Measurements from ENCODE around the gene ZSCAN22.
"Not testable (repeated sequence)": the region's sequence is repeated elsewhere in the genome, so short reads cannot be mapped to it uniquely, and the experiment has no call there.

ZSCAN22 gene

DNA sequence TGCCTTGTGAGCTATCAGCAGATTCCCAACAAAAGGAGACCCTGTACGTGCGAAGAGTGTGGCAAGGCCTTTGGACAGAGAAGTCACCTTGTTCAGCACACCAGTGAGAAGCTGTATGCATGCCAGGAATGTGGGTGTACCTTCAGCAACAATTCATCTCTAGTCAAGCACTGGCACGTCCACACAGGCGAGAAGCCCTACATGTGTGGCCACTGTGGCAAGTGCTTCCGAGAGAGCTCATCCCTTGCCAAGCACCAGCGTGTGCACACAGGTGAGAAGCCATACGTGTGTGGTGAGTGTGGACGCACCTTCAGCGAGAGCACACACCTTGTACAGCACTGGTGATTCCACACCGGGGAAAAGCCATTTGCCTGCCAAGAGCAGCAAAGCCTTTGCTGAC, 7.6 kb upstream of the ZSCAN22 start:
- no peak for DNase-seq

DNA sequence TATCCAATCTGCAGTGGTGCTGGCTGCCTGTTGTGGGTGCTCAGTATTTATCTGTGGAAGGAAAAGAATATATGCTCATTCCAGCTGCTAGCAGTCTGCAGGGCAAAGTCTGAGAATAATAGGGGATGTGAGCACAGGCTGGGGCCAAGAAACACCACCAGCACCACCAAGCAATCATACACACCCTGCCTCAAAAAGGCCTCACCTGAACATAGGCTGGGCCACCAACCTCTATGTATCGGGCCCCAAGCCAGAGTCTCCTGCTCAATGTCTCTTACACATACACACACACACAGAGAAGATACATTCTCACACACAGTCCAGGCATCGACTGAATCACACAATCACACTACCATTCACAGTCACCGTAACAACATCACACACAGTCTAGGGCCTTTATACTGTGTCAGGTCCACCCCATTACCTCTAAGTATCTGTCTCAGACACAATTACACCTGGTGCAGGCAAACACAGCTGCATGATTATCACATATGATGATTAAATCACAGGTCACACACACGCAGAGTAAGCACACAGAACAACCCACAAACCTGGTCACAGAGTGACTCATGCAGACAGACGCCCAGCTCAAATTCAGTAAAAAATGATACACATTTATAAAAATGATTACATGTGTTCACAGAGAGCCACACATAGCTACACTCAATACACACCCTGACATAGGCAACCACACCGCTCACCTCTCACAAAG, 1.3 kb upstream of the ZSCAN22 start:
- DNase-seq: no peak

DNA sequence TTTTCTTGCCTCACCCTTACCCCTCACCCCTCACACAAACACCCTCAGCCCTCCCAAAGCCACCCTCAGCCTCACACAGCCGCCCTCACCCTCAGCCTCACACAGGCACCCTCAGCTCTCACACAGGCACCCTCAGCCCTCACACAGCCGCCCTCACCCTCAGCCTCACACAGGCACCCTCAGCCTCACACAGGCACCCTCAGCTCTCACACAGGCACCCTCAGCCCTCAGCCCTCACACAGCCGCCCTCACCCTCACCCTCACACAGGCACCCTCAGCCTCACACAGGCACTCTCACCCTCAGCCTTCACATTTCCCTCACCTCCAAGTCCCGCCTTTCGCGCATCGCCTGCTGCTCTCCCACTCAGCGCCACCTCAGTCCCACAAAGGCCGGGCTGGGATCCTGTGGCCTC, 287 bp upstream of the ZSCAN22 start:
- no peak for DNase-seq

DNA sequence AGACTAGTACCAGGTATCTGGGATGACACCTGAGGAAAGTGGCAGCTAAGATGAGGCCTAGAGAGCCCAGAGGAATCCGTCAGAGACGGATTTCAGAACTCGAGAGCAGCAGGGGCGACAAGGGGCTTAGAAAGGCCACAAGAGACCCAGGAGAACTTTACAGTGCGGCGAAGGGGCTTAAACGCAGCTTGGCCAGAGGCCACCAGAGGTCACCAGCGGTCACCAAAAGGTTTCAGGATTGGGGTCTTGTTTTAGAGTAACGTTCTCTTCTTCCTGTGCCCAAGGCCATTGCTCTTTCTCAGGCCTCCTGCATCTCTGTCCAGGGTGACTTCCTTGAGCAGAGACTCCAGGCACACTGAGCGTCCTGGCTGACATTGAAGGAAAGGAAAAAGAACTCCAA, 2.2 kb downstream of the ZSCAN22 start:
- DNase-seq: peak; percentile 20 to 23

DNA sequence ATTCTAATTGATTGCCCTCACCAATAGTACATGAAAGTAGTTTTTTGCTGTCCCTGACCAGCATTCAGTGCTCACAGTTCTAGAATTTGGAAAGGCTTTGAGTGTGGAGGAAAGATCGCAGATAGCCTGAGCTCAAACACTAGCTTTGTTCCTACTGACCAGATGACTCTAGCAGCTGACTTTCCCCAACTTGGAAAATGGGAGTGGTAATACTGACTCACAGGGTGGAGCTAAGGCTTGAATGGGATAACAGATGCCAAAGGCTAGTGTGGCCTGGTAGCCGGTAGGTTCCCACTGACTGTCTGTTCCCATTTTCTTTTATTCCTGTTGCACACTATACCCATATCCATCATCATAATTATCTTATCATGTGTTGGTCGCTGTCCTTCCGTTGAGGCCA, 3.7 kb downstream of the ZSCAN22 start:
- no peak for DNase-seq

DNA sequence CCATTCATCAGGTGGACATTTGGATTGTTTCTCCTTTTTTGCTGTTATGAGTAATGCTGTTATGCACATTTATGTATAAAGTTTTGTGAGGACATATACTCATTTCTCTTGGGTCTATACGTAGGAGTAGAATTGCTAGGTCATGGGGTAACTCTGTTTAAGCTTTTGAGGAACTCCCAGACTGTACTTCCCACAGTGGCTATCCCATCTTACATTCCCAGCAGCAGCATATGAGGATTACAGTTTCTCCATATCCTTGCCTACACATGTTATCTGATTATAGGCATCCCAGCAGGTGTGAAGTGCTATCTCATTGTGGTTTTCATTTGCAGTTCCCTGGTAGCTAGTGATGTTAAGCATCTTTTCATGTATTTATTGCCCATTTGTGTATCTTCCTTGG, 5.9 kb downstream of the ZSCAN22 start:
- DNase-seq: no peak

DNA sequence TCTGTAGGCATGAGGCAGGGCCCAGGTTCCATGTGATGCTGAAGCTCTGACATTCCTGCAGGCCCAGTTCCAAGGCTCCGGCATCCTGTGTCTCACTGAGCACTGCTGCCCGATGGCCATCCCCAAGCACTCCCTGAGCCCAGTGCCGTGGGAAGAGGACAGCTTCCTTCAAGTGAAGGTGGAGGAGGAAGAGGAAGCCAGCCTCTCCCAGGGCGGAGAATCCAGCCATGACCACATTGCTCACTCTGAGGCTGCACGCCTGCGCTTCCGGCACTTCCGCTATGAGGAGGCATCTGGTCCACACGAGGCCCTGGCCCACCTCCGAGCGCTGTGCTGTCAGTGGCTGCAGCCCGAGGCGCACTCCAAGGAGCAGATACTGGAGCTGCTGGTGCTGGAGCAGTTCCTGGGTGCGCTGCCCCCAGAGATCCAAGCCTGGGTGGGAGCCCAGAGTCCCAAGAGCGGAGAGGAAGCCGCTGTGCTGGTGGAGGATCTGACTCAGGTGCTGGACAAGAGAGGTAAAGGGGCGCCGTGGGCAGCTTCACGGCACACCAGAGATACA, 8.0 kb downstream of the ZSCAN22 start:
- DNase-seq: no peak

DNA sequence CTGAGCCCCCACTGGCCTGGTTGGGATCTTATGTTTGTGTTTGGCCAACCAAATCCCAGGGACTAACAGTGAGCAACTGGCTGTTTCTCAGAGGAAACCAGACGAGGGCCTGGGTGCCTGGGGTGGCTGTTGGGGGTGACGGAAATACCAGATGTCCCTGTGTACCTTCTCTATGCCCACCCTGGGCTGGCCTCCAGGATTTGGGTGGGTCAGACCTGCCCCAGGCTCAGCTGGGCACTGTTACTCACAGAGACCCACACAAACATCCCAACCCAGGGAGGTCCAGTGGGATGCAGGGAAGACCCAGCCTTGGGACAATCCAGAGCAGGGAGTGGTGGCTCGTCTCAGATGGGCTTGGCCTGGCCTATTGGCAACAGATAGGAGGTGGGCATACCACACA, 8.8 kb downstream of the ZSCAN22 start:
- no peak for DNase-seq

DNA sequence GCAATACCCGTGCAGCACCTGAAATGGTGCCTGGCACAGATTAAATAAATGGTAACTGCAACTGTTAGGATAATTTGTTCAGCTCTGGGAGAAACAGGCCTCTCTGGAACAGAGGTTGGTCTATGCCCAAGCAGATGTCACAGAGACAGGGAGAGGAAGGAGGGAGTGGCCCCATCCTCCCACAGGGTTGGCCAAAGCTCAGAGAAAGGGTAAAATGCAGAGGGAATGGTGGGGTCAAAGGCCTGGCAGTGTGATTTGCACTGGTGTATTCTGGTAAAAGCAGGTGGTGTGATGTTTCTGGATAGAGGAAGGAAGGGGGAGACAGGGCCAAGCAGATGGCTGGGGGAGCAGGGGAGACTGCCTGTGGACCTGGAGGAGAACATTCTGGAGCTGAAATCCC, 9.4 kb downstream of the ZSCAN22 start:
- DNase-seq: no peak

DNA sequence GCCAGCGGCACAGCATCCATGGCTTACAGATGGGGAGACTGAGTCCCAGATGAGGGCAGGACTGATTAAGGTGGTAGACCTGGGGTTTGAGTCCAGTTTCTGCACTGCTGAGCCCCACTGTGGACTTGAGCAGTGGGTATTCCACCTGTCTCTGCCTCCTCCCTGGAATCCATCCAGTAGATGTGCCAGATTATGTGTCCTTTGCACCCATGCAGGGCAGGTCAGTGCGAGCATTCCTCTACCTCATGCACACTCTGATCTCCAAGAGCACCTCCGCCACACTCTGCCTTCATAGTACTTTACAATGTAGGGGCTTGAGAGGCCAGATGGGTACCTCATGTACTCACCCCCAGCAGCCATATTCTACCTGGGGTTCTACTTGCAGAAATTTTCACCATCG, 10.0 kb downstream of the ZSCAN22 start:
- no peak for DNase-seq

DNA sequence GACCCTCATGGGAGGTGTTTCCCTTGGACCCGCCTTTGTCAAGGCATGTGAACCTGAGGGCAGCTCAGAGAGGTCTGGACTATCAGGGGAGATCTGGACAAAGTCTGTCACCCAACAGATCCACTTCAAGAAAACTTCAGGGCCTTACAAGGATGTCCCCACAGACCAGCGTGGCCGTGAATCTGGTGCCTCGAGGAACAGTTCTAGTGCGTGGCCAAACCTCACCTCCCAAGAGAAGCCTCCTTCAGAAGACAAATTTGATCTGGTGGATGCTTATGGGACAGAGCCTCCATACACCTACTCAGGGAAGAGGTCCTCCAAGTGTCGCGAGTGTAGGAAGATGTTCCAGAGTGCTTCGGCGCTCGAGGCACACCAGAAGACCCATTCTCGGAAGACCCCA, 11.5 kb downstream of the ZSCAN22 start:
- no peak for DNase-seq

DNA sequence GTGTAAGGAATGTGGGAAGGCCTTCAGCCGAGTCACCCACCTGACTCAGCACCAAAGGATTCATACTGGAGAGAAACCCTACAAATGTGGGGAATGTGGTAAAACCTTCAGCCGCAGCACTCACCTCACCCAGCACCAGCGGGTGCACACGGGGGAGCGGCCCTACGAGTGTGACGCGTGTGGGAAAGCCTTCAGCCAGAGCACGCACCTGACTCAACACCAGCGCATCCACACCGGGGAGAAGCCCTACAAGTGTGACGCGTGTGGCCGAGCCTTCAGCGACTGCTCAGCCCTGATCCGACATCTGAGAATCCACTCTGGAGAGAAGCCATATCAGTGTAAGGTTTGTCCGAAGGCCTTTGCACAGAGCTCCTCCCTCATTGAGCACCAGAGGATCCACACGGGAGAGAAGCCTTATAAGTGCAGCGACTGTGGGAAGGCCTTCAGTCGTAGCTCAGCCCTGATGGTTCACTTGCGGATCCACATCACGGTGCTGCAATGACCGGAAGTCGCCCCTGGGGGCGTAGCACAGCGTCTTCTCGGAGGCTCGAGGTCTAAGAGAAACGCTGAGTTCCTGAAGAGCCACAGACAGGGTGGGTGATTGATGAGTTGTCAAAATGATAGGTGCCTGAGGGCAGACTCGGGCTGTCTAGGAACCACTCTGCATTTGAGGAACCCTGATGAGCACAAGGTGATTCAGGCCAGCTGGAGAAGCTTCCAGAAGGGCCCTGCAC, 12.2 kb downstream of the ZSCAN22 start:
- no peak for DNase-seq

DNA sequence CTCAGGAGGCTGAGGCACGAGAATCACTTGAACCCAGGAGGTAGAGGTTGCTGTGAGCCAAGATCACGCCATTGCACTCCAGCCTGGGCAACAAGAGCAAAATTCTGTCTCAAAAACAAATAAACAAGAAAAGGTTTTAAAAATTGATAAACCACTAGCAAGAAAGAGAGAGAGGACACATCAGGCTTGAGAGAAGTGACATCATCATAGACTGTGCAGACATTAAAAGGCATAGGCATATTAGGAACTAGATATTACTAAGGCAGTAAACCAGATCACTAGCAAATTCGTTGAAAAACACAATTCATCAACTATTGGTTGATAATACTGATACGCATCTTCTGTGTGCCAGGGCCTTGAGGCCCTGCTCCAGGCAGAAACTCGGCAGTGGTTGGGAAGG, 18.8 kb downstream of the ZSCAN22 start:
- no peak for DNase-seq

DNA sequence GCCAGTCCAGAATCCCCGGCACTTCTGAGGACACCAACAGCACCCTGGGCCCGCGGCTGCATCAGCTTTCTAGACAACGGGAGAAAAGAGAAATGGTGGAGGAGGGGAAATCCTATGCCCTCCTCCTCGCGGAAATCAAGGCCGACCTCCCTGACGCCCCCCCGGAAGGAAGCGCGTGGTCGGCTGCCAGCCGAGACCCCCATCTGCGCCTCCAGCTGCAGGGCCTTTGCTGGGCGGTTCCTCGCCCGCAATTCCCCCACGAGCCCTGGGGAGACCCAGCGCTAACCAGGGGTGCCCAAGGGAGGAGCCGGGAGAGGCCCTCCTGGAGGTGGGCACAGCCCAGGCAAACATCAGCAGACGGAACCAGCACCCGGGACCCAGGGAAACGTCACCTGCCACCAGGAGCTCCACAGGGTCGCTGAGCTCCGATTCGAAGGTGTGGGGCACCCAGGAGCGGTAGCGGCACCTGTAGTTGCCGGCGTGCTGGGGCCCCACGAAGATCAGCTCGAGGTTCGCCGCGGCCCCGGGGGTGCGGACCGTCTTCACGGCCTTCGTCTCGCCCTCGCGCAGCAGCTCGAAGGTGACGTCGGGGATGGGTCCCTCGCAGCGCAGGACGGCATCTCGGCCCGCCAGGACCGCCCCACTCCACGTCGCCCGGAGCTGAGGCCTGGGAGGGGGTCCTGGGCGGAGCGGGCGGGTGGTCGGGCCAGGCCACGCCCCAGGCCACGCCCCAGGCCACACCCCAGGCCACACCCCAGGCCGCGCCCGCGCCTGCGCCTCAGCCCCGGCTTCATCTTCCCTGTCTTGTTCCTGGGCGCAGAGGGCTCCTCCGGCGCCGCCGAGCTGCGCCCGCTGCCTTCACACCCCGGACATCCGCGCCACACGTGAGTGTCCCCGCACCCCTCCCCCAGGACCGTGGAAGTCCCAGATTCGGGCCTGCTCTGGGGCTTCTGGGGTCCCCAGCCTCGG, 20.5 kb downstream of the ZSCAN22 start:
- DNase-seq: peak; percentile 21 to 27

DNA sequence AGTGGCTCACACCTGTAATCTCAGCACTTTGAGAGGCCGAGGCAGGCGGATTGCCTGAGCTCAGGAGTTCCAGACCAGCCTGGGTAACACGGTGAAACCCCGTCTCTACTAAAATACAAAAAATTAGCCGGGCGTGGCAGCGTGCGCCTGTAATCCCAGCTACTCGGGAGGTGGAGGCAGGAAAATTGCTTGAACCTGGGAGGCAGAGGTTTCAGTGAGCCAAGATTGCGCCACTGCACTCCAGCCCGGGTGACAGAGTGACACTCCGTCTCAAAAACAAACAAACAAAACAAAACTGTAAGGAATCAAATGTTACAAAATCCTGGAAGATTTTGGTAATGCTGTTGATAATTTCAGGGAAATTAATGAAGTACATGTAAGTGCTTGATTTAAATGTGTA, 21.3 kb downstream of the ZSCAN22 start:
- not testable (repeated sequence) for DNase-seq

DNA sequence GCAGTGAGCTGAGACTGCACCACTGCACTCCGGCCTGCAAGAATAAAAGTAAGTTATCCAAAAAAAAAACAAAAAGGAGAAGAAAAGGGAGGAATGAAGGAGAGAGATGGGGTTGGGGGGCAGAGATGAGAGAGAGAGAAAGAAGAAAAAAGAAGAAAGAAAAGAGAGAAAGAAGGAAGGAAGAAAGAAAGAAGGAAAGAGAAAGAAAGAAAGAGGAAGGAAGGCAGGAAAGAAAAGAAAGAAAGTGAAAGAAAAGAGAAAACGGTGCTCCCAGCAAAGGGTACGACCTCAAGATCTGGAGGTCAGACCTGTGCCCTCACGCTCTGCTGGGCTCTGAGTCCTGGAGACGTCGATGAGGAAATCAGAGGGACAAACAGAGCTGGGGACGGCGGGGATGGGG, 22.8 kb downstream of the ZSCAN22 start:
- DNase-seq: no peak

DNA sequence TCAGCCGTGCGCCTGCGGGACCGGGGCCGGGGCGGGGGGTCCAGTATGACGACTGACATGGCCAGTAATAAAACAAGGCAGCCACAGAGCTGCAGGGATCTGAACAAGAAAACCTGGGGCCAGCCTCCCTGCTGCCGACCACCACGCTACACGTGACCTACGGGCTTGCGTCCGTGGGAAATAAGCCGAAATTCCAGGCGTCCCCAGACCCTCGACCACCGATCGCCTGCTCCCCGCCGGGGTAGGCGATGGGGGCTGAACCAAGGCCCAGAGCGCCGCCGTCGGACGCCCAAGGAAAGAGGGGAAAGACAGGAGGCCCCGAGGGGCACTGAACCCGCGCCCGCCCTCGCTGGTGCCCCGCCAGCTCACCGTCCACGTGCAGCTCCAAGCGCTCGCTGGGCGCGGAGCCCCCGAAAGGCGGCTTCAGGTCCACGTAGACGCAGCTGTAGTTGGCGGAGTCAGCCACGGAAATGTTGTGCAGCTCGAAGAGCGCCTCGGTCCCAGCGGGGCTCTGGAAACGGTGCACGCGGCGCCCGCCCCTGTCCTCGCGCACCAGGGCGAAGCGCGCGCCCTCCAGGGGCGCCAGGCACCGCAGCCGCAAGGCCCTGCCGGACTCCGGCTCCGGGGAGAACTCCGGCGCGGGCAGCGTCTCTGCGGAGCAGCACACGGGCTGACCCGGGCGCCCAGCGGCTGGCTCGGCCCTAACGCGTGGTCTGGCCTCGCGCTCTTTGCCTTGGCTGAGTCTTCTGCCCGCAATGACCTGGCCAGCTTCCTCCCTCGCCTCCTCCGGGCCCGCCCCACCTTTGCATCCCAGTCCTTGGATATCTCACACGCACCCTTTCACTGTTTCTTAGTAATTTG, 23.4 kb downstream of the ZSCAN22 start:
- no peak for DNase-seq

DNA sequence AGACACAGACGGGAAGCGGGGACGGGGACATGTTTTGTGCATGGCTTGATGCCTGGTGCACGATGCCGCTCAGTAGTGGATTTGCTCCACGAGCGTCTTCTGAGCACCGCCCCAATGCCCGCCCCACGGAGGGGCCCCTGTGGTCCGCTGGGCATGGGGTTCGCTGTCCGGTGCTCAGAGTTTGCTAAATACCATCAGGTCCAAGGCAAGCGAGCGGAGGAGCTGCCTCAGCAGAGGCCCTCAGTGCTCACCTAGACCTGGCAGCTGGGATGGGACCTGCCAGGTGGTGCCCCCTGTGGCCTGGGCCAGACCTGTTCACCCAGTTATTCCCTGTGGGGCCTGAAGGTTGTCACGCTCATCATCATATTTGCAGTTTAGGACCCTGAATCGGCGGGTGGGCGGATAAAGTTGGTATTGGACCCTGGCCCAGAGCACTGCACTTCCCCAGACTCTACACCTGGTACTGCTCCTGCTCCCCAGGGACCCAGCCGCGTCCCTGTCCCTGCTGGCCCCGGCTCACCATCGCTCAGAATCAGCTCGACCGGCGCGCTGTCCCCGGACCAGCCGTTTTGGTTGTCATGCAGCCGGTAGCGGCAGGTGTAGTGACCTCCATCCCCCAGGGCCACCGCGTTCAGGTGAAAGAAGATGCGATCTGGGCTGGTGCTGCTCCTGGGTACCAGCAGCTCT, 24.2 kb downstream of the ZSCAN22 start:
- no peak for DNase-seq

DNA sequence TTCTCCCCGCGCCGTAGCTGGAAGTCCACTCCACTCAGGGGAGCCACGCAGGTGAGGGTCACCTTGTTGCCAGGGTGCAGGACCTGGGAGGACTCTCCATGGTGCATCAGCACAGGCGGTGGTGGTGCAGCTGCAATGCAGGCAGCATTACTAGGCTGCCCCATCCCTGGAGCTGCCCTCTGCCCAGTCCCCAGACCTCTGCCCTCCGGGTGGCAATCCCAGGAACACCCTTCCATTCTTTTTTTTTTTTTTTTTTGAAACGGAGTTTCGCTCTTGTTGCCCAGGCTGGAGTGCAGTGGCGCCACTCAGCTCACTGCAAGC, 24.7 kb downstream of the ZSCAN22 start:
- no peak for DNase-seq

DNA sequence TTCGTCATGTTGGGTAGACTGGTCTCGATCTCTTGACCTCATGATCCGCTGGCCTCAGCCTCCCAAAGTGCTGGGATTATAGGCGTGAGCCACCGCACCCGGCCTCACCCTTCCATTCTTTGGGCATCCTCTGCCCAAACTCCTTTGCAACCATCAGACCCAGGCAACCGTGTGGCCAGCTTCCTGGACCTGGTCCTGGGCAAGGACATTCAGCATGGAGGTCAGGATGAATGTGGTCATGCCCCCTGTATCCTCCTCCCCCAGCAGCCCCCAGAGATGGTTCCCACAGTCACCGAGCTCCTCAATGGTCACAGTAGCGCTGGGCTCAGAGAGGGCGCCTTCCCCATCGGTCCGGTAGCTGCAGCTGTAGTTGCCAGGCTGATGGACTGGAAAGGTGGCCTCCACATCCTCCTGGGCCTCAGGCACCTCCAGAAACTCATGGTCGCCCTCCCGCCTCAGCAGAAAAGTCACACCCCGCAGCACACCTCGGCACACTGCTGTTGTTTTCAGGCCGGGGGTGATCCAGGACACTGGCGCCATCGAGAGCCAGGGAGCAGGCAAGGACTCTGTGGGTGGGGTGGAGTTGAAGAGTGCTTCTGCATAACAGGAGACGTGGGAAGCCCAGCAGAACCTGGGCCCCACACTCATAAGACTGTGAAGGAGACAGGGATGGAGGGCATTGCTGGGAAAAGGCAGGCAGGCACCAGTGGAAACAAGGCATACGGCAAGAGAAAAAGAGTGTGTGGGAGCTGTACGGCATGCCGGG, 25.4 kb downstream of the ZSCAN22 start:
- DNase-seq: no peak
